ENCODE measurements around the gene TRAF3IP3. TPM values are rescaled to one million over a fixed set of nuclear protein-coding genes. Genes with fewer than 3 reads are reported as not detected.

TRAF3IP3 gene
- total RNA-seq, 1 experiment from 2014 or later, result not detected

DNA sequence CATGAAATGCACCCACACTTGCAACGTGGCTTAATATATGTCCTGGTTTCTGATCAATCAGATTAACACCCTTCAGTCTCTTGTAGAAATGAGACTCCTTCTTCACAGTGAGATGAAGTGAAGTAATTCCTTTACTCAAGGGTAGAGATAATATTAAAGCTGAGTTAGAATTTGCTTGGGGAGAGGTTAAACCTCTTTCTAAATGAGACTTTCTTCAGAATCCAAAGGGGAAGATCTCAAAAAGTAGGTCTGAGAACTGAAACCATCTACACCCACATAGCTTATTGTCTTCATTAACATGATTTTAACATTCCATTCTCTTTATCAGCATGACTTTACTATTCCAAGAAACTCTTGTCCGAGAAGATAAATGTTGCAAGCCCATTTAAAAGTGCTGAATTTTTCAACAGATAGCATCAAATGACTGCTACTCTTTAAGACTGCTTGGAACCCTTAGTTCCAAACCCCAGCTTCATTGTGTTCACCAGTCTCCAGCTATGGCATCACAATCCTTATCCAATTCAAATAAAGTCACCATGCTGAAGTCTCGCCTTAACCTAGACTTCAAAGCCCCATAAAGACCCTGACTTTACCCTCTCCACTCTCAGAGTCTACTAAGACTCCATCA, 19.2 kb upstream of the TRAF3IP3 start:
- no peak for DNase-seq (ENCODE audit: extremely low read depth, low read depth)

GRCh38 chr1:209737118-209737505, 18.7 kb upstream of the TRAF3IP3 start:
- DNase-seq (ENCODE audit: extremely low read depth, low read depth), result no peak

DNA sequence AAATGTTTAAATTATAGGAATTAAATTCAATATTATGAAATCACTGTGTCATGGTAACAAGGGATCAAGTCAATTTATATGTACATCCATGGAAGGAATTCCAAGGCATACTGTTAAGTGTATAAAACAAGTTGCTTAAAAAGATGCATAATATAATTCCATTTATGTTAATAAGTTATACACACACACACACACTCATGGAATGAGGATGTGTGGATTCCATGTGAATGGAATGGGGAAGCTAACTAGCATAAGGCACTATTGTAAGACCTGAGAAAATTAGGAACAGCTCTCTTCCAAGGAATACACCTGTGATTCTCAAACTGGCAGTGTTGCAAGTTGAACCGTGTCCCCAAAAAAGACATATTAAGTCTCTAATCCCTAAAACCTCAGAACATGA, 17.6 kb upstream of the TRAF3IP3 start:
- no peak for DNase-seq (ENCODE audit: extremely low read depth, low read depth)

DNA sequence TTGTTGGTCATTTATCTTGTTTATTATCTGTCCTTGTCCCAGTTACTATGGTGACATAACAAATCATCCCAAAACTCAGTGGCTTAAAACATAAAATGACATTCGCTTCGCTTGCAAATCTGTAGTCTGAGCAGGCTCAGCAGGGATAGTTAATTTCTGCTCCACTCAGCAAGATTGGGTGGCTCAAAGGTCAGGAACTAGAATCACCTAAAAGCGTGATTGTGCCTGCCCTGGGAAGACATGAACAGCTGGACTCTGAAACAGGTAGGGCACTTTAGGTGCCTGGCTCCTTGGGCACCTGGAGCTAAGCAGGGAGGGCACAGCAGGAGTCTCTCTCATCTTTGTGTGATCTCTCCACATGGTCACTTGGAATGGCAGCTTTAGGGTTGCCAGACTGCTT, 14.7 kb upstream of the TRAF3IP3 start:
- no peak for DNase-seq (ENCODE audit: extremely low read depth, low read depth)

DNA sequence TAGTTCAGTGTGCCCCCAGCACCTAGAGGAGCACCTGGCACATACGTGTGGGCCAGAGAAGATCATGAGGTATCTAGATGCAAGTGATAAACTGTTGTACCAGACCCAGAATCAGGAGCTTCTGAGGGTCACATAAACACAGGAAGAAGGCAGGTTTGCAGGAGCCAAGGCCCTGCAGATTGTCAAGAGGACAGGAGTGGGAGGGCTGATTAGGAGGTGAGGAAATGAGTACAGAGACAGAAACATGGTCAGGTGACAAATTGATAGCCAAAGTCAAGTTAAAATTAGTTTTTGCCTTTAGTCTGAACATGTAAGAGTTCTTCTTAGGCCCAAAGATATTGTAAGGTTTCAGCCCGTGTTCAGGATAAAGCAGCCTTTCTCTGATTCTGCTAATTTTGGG, 14.0 kb upstream of the TRAF3IP3 start:
- DNase-seq (ENCODE audit: extremely low read depth, low read depth), result no peak

DNA sequence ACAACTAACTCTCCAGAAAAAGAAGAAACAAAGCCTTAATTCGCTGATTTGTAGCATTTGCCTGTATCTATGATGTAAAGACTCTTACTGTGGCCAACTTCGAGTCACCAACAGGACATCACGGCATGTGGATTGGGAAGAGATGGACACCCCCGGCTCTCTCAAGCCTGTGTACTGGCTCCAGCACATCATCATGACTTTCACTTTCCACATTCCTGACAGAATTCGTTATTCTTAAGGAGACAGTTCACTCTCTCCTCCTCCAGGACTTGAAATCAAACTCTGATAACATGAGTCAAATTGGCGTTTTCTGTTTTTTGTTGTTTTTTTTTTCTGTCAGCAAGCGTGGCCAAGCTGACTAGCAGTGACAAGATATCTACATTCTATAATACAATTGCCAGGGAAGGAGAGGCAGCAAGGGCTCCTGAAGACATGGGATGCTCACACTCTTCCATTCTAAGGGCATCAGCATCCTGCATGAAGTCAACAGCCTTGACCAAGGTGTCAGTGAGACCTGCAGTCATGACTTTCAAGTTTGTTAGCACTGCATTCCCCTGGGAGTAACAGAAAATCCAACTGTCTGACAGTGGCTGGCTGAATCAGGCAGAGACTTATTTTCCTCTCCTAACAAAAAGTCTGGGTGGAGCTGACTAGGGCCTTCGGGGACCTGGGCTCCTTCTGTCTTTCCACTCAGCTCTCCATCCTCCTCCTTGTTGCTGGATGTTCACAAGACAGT, 13.3 kb upstream of the TRAF3IP3 start:
- no peak for DNase-seq (ENCODE audit: extremely low read depth, low read depth)

GRCh38 chr1:209743145-209743482, 12.7 kb upstream of the TRAF3IP3 start:
- DNase-seq (ENCODE audit: extremely low read depth, low read depth), result no peak

GRCh38 chr1:209746451-209747165, 9.2 kb upstream of the TRAF3IP3 start:
- DNase-seq (ENCODE audit: extremely low read depth, low read depth), result no peak

DNA sequence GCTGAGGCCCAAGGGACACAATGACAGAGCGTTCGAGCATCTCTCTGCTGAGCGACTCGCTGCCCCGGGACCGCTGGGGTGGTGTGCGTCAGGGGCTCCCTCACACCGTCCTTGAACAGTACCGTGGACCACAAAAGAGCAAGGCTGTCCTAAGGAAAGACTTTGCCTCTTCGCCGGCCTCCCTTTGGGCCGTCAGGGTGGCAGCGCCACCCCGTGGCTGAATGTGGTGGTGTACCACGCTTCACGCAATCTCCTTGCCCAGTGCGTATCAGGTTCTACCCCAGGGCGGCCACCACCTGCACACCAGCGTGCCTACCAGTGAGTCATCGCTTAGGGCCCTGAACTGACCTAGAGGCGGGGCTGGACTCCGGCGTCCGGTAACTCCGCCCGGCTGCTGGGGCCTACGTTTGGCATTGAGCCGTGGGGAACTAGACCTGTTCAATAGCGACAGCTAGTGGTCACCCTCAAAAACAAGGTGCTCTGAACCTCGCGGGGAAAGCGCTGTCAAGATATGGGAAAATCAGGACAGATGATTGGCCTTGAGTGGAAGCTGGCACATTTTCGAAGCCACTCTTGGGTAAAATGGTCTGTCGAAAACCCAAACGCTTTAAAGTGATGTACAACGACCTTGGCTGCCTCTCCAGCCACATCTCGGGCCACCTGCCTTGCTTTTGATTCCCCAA, 8.1 kb upstream of the TRAF3IP3 start:
- peak; percentile 97 for DNase-seq (ENCODE audit: extremely low read depth, low read depth)

GRCh38 chr1:209748620-209749019, 7.2 kb upstream of the TRAF3IP3 start:
- no peak for DNase-seq (ENCODE audit: extremely low read depth, low read depth)

DNA sequence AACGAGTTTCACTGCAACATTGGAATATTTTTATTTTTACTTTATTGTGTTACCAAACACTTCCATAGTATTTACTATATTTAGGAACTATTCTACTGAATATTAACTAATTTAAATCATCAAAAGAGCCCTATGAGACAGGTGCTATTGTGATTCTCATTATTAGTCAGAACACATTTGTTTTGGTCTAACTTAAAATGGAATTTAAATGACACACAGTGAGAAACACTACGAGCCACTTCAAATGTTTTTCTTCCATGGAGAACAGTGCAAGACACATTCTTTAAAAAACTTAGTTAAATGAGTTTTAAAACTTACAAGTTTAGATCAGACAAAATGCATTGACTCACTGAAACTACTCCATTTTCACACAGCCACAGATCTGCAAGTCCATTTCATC, 6.6 kb upstream of the TRAF3IP3 start:
- DNase-seq (ENCODE audit: extremely low read depth, low read depth), result no peak

GRCh38 chr1:209749670-209750323, 6.1 kb upstream of the TRAF3IP3 start:
- no peak for DNase-seq (ENCODE audit: extremely low read depth, low read depth)

GRCh38 chr1:209751627-209752231, 4.1 kb upstream of the TRAF3IP3 start:
- no peak for DNase-seq (ENCODE audit: extremely low read depth, low read depth)

GRCh38 chr1:209752890-209753289, 3.0 kb upstream of the TRAF3IP3 start:
- DNase-seq (ENCODE audit: extremely low read depth, low read depth), result no peak

GRCh38 chr1:209755256-209755655, 597 bp upstream of the TRAF3IP3 start:
- DNase-seq (ENCODE audit: extremely low read depth, low read depth), result no peak

GRCh38 chr1:209756615-209757445, 977 bp downstream of the TRAF3IP3 start:
- no peak for DNase-seq (ENCODE audit: extremely low read depth, low read depth)

- DNase-seq (ENCODE audit: extremely low read depth, low read depth), result no peak
Measured at GRCh38 chr1:209758400-209758799, 2.5 kb downstream of the TRAF3IP3 start.

- no peak for DNase-seq (ENCODE audit: extremely low read depth, low read depth)
Measured at GRCh38 chr1:209759829-209760359, 4.0 kb downstream of the TRAF3IP3 start.

DNA sequence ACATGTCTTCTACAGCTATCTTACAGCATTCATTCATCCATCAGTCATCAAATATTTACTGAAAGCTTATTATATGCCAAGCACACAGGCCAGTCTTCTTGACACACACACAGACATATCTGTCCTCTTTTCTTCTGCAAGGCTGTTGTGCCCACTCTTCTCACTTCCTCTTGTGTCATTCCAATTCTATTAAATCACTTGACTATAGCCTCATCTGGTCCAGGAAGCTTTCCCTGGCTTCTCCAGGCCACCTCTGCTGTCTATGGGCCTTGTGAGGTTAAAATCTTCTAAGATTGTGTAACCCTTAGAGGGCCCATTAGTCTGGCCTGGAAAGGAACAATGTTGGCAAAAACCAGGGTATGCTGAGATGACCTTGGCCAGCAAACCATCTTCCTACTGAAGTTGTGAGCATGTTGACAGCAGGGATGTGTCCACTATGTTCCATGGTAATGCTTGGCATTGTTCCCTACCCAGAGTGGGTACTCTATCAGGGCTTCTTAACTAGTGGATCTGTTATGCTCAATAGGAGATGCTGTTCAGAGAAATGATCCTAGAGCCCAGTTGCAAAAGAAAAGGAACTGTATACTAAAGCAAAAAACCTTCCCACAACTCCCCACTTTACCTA, 5.3 kb downstream of the TRAF3IP3 start:
- DNase-seq (ENCODE audit: extremely low read depth, low read depth), result no peak
